ENCODE measurements around the gene OR13J1.

- TF ChIP-seq CTCF (IDR thresholded peaks at IDR 0.05) (no peak), POLR2A (IDR thresholded peaks at IDR 0.05) (no peak)
Observed at GRCh38 chr9:35820076-35820475, 50.1 kb downstream of the OR13J1 start.
